K562 (cell line): ENCODE results near the gene ZRANB3. TPM values are rescaled to one million over a fixed set of nuclear protein-coding genes. Genes with fewer than 3 reads are reported as not detected.

ENCODE experiments used
- ATAC-seq: fragments of 200-7000 bp; cut with Tn5 transposase; 3 replicates; pipeline ENCODE4 v1.9.1; 2020; ENCODE audit warnings: moderate library complexity
- BruUV-seq: library from RNA; stranded (reverse); fragments of 400-500 nt; replicated peaks from 2 replicates; lab custom pipeline; 2021; lab: Mats Ljungman, UMichigan
- CTCF ChIA-PET: fragments of 300-600 bp; formaldehyde crosslinking; extraction: SDS; loops from one replicate; lab custom pipeline; 2021; ENCODE audit warnings: low intra/inter-chr PET ratio; lab: Yijun Ruan, JAX
- POLR2A ChIA-PET: fragments of 300-600, 350-650 bp; sonication (Branson Sonifier 250); formaldehyde crosslinking; extraction: SDS; loops from one replicate; lab custom pipeline; 2021; ENCODE audit warnings: antibody characterized with exemption, inconsistent platforms; lab: Yijun Ruan, JAX
- DNase-seq, 4 experiments: peaks; one replicate each; pipeline versions ENCODE4 v3.0.0 to v3.0.0-alpha.2; 2011 to 2018; ENCODE audit warnings: low spot score in 3 of 4, mixed read lengths in 3 of 4; ENCODE audit errors: extremely low read depth in 1 of 4
- FAIRE-seq: peaks from 2 replicates; lab custom pipeline; 2011; peaks lifted over from hg19 to GRCh38; lab: Jason Lieb, UNC
- H2AFZ ChIP-seq: 2 replicates; pipeline ENCODE4 v1.6.0; 2011; ENCODE audit warnings: low read depth, low read length, control low read depth, inconsistent platforms
- H3K27ac ChIP-seq: fragments of 200-600 bp; 3 replicates; pipeline ENCODE4 v1.8.0; 2011; ENCODE audit warnings: low read depth, mild to moderate bottlenecking, control low read depth, inconsistent platforms, low read length, moderate library complexity, mixed read lengths; ENCODE audit errors: extremely low read depth
- H3K27me3 ChIP-seq, 2 experiments: fragments of 300-600 bp in 1 of 2; 2 replicates in 1 of 2; 3 replicates in 1 of 2; pipeline versions ENCODE4 v1.6.0 to v1.8.0; 2011; ENCODE audit warnings: inconsistent platforms in 2 of 2, low read length in 2 of 2, mild to moderate bottlenecking in 1 of 2, mixed read lengths in 1 of 2, moderate library complexity in 1 of 2; ENCODE audit not compliant: control insufficient read depth in 2 of 2, insufficient read depth in 2 of 2
- H3K36me3 ChIP-seq: fragments of 300-600 bp; 3 replicates; pipeline ENCODE4 v1.8.0; 2011; ENCODE audit warnings: mild to moderate bottlenecking, low read length, inconsistent platforms; ENCODE audit not compliant: control insufficient read depth, insufficient read depth
- H3K4me1 ChIP-seq, 2 experiments: fragments of 200-600 bp in 1 of 2; replicated peaks in 1 of 2; 2 replicates in 1 of 2; 3 replicates in 1 of 2; pipeline versions ENCODE4 v1.5.1 to v1.8.0; 2011; ENCODE audit warnings: inconsistent platforms in 2 of 2, low read length in 2 of 2, mild to moderate bottlenecking in 1 of 2, mixed read lengths in 1 of 2, moderate library complexity in 1 of 2; ENCODE audit not compliant: control insufficient read depth in 2 of 2, insufficient read depth in 2 of 2
- H3K4me2 ChIP-seq: 2 replicates; pipeline ENCODE4 v1.6.1; 2011; ENCODE audit warnings: low read length, control low read depth, inconsistent platforms, mixed read lengths; ENCODE audit not compliant: insufficient read depth
- H3K4me3 ChIP-seq: fragments of 200-600 bp; sonication (generic), shearing (Covaris generic); 2 replicates; pipeline ENCODE4 v1.5.1; 2016; ENCODE audit warnings: control low read depth, inconsistent platforms
- H3K79me2 ChIP-seq: fragments of 200-600 bp; 3 replicates; pipeline ENCODE4 v1.8.0; 2011; ENCODE audit warnings: low read length, inconsistent platforms; ENCODE audit not compliant: control insufficient read depth, insufficient read depth
- H3K9ac ChIP-seq, 2 experiments: 2 replicates each; pipeline versions ENCODE4 v1.6.0 to v1.6.1; 2011; ENCODE audit warnings: low read depth in 2 of 2, low read length in 2 of 2, control low read depth in 1 of 2, inconsistent platforms in 1 of 2, mild to moderate bottlenecking in 1 of 2, mixed read lengths in 1 of 2; ENCODE audit not compliant: insufficient read depth in 1 of 2
- H3K9me1 ChIP-seq: one replicate; pipeline ENCODE4 v1.6.0; 2011; ENCODE audit warnings: inconsistent platforms, mild to moderate bottlenecking, low read length, moderate library complexity; ENCODE audit not compliant: control insufficient read depth, insufficient read depth
- H3K9me3 ChIP-seq: replicated peaks from 2 replicates; pipeline ENCODE4 v1.5.1; 2011; ENCODE audit warnings: low read depth, low read length, inconsistent platforms; ENCODE audit not compliant: control insufficient read depth, insufficient read depth
- H4K20me1 ChIP-seq: replicated peaks from 2 replicates; pipeline ENCODE4 v1.6.1; 2011; ENCODE audit warnings: low read length, inconsistent platforms, mixed read lengths; ENCODE audit not compliant: control insufficient read depth, insufficient read depth
- ATF6 ChIP-seq: sonication (generic); formaldehyde crosslinking; IDR thresholded peaks from 2 replicates; pipeline ENCODE4 v1.4.0; 2020; ENCODE audit warnings: mild to moderate bottlenecking, missing genetic modification reagents
- ELF1 ChIP-seq: fragments of 200-800 bp; sonication (Bioruptor generic); IDR thresholded peaks from 2 replicates; pipeline ENCODE4 v1.6.1; 2016; ENCODE audit warnings: missing genetic modification characterization, missing compliant biosample characterization
- ELF2 ChIP-seq: fragments of 250-450 bp; sonication (Bioruptor Pico); IDR thresholded peaks from 2 replicates; pipeline ENCODE4 v1.5.0; 2021; ENCODE audit warnings: mild to moderate bottlenecking
- SMAD2 ChIP-seq: fragments of 150-350 bp; IDR thresholded peaks from 2 replicates; pipeline ENCODE4 v1.6.1; 2014; ENCODE audit warnings: low read depth, mild to moderate bottlenecking, low read length
- TBP ChIP-seq: optimal IDR thresholded peaks from 2 replicates; pipeline ENCODE3; 2011; ENCODE audit warnings: low read depth, low read length, improper control_type of control experiment
- TRIM28 ChIP-seq: fragments of 450-650 bp; IDR thresholded peaks from 2 replicates; pipeline ENCODE4 v1.6.1; 2017
- YY1 ChIP-seq, 3 experiments: IDR thresholded peaks; 2 replicates each; pipeline ENCODE4 v1.6.1; 2011; ENCODE audit warnings: low read length in 2 of 3, mild to moderate bottlenecking in 2 of 3, moderate library complexity in 2 of 3, borderline replicate concordance in 1 of 3, control low read depth in 1 of 3, low read depth in 1 of 3; ENCODE audit not compliant: insufficient read depth in 3 of 3, insufficient replicate concordance in 2 of 3, control insufficient read depth in 1 of 3, insufficient read length in 1 of 3; ENCODE audit errors: extremely low read depth in 1 of 3
- WGBS: fragments of 100-300 bp; shearing (Covaris generic); methylation state at CpG from one replicate; pipeline ENCODE4 v1.1.6; 2016; ENCODE audit warnings: low coverage, mixed read lengths; ENCODE audit not compliant: insufficient coverage; ENCODE audit errors: missing lambda C conversion rate; 5-methylcytosine and 5-hydroxymethylcytosine counted together
- in situ Hi-C: fragments of 300-500 bp; cut with MboI; formaldehyde crosslinking; loops from 4 replicates; pipeline ENCODE4 v1.15.0; 2018; ENCODE audit warnings: inconsistent platforms, mixed read lengths
- intact Hi-C: fragments of 100-400 bp; cut with micrococcal nuclease; formaldehyde crosslinking; loops from 2 replicates; pipeline ENCODE4 v1.14.2; 2022
- polyA plus RNA-seq, 8 experiments: library from polyadenylated mRNA; depleted of rRNA in 4 of 8; stranded (reverse) in 5 of 8; unstranded in 3 of 8; fragments of >200 nt; fragmentation: Nextera tagmentation in 2 of 8; fragmentation: Illumina TruSeq in 1 of 8; extraction: Ambion mirVana in 2 of 8; extraction: Trizol in 1 of 8; gene quantifications; 2 replicates each; pipeline versions ENCODE4 v1.2.1 to v1.2.3, GENCODE V29; 2011 to 2014; ENCODE audit warnings: inconsistent platforms in 1 of 8, missing spikeins in 1 of 8
- total RNA-seq, 7 experiments: library from RNA; depleted of rRNA in 6 of 7; stranded (reverse); fragments of >200 nt in 6 of 7; fragmentation: Illumina TruSeq in 2 of 7; extraction: Trizol in 2 of 7; gene quantifications; 2 replicates each; pipeline versions ENCODE4 v1.2.1 to v1.2.3, GENCODE V29; 2011 to 2021; ENCODE audit warnings: low replicate concordance in 1 of 7

The ZRANB3 gene
- total and polyA plus RNA-seq, 9 of the 15 experiments (the other 6 are each of a cell fraction or from before 2014, with no cell fraction given), result 8.6 to 21.3 (median 14.7) TPM

GRCh38 chr2:135271006-135271405 is 260.0 kb downstream of the ZRANB3 start:
- ChIA-PET CTCF (no interaction called here), POLR2A (interaction anchor here (1.3 kb wide), 1 partner anchor 8 kb away, joined by 5 read pairs; no protein-coding TSS in a partner anchor)
- DNase-seq, result peak in 2 of 4 experiments; percentile 4 to 10
- H3K9me1 ChIP-seq, result no peaks in the 10 kb centered on the region
- intact Hi-C loops, result no loop called here
- H3K27ac ChIP-seq, result no peak overlapping the region
- no peaks in the 10 kb centered on the region for H4K20me1 ChIP-seq
- no peaks in the 10 kb centered on the region for H3K4me1 ChIP-seq
- H3K4me3 ChIP-seq, result no peak overlapping the region
- no peaks in the 10 kb centered on the region for H3K79me2 ChIP-seq
- FAIRE-seq, result no peak
- H3K27me3 ChIP-seq, result no peaks in the 10 kb centered on the region
- no peak overlapping the region for H3K9ac ChIP-seq
- TF ChIP-seq ATF6 (CRISPR knock-in tag) (no peak), TRIM28 (no peak), ELF2 (CRISPR knock-in tag) (no peak), ELF1 (tag) (no peak), SMAD2 (no peak), TBP (no peak), YY1 (IDR thresholded peaks at IDR 0.05; ENCODE audit: borderline replicate concordance in 1 of 3, control insufficient read depth in 1 of 3, extremely low read depth in 1 of 3, insufficient read depth in 3 of 3, insufficient read length in 1 of 3, insufficient replicate concordance in 2 of 3, low read depth in 1 of 3, low read length in 2 of 3) (no peak)
- TF ChIP-seq, all 486 proteins: peak for 0
- Histone ChIP-seq H3K4me2 (no peak overlapping the region), H2AFZ (no peak overlapping the region), H3K36me3 (no peaks in the 10 kb centered on the region), H3K9me3 (no peaks in the 10 kb centered on the region)
- 42% methylated on average over 2 of the region's 2 CpGs for WGBS
- peak; percentile 69; the same call in 2 of the 3 replicates for ATAC-seq
- BruUV-seq, result no TSS peak
- in situ Hi-C loops, result no loop called here
